GM19455 (cell line): ENCODE data around the gene LMOD2.

Experiments
- ATAC-seq: cut with Tn5 transposase; IDR thresholded peaks from one replicate; pipeline ENCODE4 v1.9.1; 2021; ENCODE audit not compliant: unreplicated experiment

Gene LMOD2

GRCh38 chr7:123639631-123640030 lies 16.0 kb upstream of the LMOD2 start:
- no peak for ATAC-seq

- no peak for ATAC-seq
Measured at GRCh38 chr7:123640583-123640982, 15.1 kb upstream of the LMOD2 start.

- ATAC-seq = no peak
Measured at GRCh38 chr7:123641901-123642300, 13.8 kb upstream of the LMOD2 start.

- no peak for ATAC-seq
Measured at GRCh38 chr7:123643495-123644441, 11.9 kb upstream of the LMOD2 start.

GRCh38 chr7:123645516-123645915 lies 10.2 kb upstream of the LMOD2 start:
- ATAC-seq = no peak

- no peak for ATAC-seq
Measured at GRCh38 chr7:123647106-123647730, 8.4 kb upstream of the LMOD2 start.

GRCh38 chr7:123649964-123650363 lies 5.7 kb upstream of the LMOD2 start:
- ATAC-seq = no peak

- ATAC-seq = no peak
Measured at GRCh38 chr7:123650595-123650994, 5.1 kb upstream of the LMOD2 start.

- no peak for ATAC-seq
Measured at GRCh38 chr7:123652406-123652805, 3.3 kb upstream of the LMOD2 start.

GRCh38 chr7:123653162-123653561 lies 2.5 kb upstream of the LMOD2 start:
- no peak for ATAC-seq

- no peak for ATAC-seq
Measured at GRCh38 chr7:123656544-123657303, 1.1 kb downstream of the LMOD2 start.

- no peak for ATAC-seq
Measured at GRCh38 chr7:123657304-123657685, 1.6 kb downstream of the LMOD2 start.

GRCh38 chr7:123658023-123658422 lies 2.4 kb downstream of the LMOD2 start:
- no peak for ATAC-seq

- ATAC-seq = no peak
Measured at GRCh38 chr7:123660514-123661354, 5.1 kb downstream of the LMOD2 start.

- no peak for ATAC-seq
Measured at GRCh38 chr7:123661765-123662164, 6.1 kb downstream of the LMOD2 start.

- no peak for ATAC-seq
Measured at GRCh38 chr7:123662293-123662692, 6.6 kb downstream of the LMOD2 start.

- no peak for ATAC-seq
Measured at GRCh38 chr7:123662755-123663154, 7.1 kb downstream of the LMOD2 start.

- ATAC-seq = no peak
Measured at GRCh38 chr7:123663200-123663599, 7.5 kb downstream of the LMOD2 start.

- ATAC-seq = no peak
Measured at GRCh38 chr7:123665157-123665556, 9.5 kb downstream of the LMOD2 start.

- ATAC-seq = no peak
Measured at GRCh38 chr7:123665896-123666295, 10.2 kb downstream of the LMOD2 start.

GRCh38 chr7:123666492-123666891 lies 10.8 kb downstream of the LMOD2 start:
- ATAC-seq = no peak
